Measurements from ENCODE around the gene IFITM10. TPM values are rescaled to one million over a fixed set of nuclear protein-coding genes. Genes with fewer than 3 reads are reported as not detected.
A peak's percentile ranks its signal among the peaks of the same experiment; 100 is the strongest.

IFITM10 gene
- total RNA-seq, 2 experiments from 2014 or later = 0.21 TPM; not detected in 1

DNA sequence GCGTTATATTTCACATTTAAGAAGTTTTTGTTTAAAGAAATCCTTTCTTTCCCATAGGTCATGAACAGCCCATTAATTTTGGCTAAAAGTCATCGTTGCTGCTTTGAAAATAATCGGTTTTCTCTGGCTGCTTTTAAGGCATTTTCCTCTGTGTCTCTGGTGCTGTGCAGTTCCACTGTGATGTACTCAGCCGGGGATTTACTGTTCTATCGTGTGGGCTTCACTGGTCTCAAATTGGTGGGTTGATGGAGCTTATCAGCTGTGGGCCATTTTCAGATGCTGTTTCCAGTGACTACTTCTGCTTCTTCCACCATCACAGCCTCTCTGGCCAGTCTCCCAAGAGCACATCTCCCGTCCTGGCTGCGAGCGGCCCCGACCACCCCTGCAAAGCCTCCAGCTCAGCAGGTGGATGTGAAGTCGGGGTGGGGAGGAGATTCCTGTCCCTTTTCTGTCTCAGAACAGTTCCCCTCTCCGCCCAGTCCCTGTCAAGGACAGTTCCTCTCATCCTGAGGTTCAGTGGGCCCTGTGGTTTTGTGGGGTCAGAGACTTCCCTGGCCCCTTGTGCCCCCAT, 20.3 kb downstream of the IFITM10 start:
- ChIA-PET CTCF (interaction anchor here (0.5 kb wide), 1 partner anchor 269 kb away, joined by 3 read pairs; no protein-coding TSS in a partner anchor), POLR2A (no interaction called here)
- intact Hi-C loops (cut with DNase I, micrococcal nuclease) = no loop called here

DNA sequence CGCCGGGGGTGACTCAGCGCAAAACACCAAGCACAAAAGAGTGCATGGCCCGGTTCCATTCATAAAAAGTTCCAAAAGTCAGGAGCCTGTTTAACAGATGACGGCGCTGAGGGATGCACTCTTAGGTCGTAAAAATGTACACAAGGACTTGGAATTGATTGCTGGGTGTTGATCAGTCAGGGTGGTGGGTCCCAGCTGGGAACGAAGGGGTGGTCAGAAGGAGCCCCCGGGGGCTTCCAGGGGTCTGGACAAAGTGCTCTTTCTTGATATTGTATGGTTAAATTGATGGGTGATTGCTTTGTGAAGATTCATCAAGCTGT, 20.7 kb downstream of the IFITM10 start:
- ChIA-PET POLR2A (no interaction called here), CTCF (no interaction called here)
- intact Hi-C loops (cut with DNase I, micrococcal nuclease) = no loop called here
- no peak overlapping the region for H3K27ac Mint-ChIP-seq
- DNase-seq (no peak), ATAC-seq (no peak)
- peaks cover 21% of the 10 kb centered on the region for H3K27me3 Mint-ChIP-seq
- peaks cover 34% of the 10 kb centered on the region for H3K4me1 Mint-ChIP-seq
- H3K4me3 Mint-ChIP-seq = no peak overlapping the region
- peaks cover 4% of the 10 kb centered on the region for H3K9me3 Mint-ChIP-seq (ENCODE audit: low read depth)
- no peaks in the 10 kb centered on the region for H3K36me3 Mint-ChIP-seq (ENCODE audit: low read depth)

More for the DNA sequence above, 20.3 kb downstream of the IFITM10 start:
- no peaks in the 10 kb centered on the region for H3K36me3 Mint-ChIP-seq (ENCODE audit: low read depth)
- ATAC-seq (no peak), DNase-seq (no peak)
- no peak overlapping the region for H3K27ac Mint-ChIP-seq
- peaks cover 34% of the 10 kb centered on the region for H3K4me1 Mint-ChIP-seq
- H3K9me3 Mint-ChIP-seq (ENCODE audit: low read depth) = peaks cover 4% of the 10 kb centered on the region
- peaks cover 21% of the 10 kb centered on the region for H3K27me3 Mint-ChIP-seq
- no peak overlapping the region for H3K4me3 Mint-ChIP-seq

DNA sequence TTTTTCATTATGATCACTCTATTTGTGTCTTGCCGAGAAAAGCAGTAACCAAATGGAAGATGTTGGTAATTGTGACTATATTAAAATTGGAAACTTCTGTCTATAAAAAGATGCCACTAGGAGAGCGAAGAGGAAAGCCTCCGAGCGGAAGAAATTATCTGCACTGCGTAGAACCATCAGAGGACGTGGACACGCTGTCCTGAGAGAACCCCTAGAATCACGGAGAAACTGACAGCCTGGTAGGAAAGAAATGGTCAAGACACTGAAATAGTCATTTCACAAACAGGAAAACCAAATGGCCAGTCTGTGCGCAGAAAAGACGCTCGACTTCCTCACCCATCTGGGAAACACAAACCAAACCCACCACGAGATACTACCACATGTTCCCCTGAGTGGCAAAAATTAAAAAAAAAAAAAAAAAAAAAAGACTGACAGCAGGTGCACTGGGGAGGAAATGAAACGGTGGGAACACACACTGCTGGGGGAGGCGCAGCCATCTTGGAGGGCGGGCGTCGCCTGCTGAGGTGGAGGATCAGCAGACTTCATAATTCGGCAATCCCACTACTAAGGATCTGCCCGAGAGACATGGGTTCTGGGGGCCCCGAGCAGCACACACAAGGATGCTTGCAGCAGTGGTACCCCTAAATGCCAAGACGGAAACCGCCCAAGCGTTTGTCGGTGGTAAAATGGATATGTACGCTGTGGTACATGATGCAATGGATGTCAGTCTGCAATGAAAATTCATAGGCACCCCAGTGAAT, 21.3 kb downstream of the IFITM10 start:
- Mint-ChIP-seq H3K27ac (peak overlapping the region; percentile 41), H3K27me3 (peaks cover 21% of the 10 kb centered on the region), H3K9me3 (ENCODE audit: low read depth) (peaks cover 4% of the 10 kb centered on the region), H3K4me1 (peaks cover 31% of the 10 kb centered on the region), H3K4me3 (peak overlapping the region; percentile 26), H3K36me3 (ENCODE audit: low read depth) (no peaks in the 10 kb centered on the region)
- DNase-seq (no peak), ATAC-seq (peak; percentile 55)
- ChIA-PET POLR2A (no interaction called here), CTCF (no interaction called here)
- intact Hi-C loops (cut with DNase I, micrococcal nuclease) = no loop called here

DNA sequence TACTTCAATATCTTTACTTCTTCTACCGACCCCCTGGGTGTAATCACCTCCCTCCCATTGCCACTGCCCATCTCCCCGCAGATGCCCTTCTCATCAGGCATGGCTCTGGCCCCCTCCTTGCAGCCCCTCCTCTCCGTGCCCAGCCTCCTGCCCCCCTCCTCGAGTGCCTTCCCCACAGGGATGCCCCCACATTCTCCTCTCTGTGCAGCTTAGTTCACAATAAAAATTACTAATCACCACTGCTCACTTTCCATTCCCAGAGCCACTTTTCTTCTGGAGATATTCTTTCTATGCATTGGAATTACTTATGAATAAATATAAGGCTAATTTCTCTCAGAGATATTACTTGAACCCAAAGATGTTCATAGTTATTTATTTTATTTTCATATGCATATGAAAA, 22.1 kb downstream of the IFITM10 start:
- H3K36me3 Mint-ChIP-seq (ENCODE audit: low read depth) = no peaks in the 10 kb centered on the region
- ChIA-PET CTCF (interaction anchor here (1.9 kb wide), 1 partner anchor 34 kb away, joined by 5 read pairs; no protein-coding TSS in a partner anchor), POLR2A (no interaction called here)
- H3K27me3 Mint-ChIP-seq = peaks cover 19% of the 10 kb centered on the region
- H3K4me1 Mint-ChIP-seq = peaks cover 23% of the 10 kb centered on the region
- peak overlapping the region; percentile 51 for H3K27ac Mint-ChIP-seq
- peaks cover 4% of the 10 kb centered on the region for H3K9me3 Mint-ChIP-seq (ENCODE audit: low read depth)
- intact Hi-C loops (cut with DNase I, micrococcal nuclease) = no loop called here
- no peak overlapping the region for H3K4me3 Mint-ChIP-seq
- ATAC-seq (no peak), DNase-seq (no peak)

DNA sequence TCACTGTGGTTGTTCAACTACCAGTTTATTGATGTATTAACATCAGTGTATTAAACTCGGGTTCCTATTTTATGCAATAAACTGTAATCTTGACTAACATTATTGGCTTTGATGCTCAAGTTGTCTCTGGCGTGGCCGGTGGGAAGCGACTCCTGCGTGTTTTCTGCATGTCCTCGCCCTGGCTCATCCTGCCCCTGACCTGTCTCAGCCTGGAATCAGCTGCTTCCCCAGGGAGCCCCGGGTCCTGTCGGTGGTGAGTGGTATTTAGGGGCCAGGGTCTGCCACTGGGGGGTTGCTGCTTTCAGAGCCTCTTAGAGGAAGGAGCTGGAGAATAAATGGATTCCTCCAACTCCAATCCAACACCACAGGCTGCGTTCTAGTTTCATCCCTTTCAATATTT, 22.5 kb downstream of the IFITM10 start:
- Mint-ChIP-seq H3K27ac (no peak overlapping the region), H3K27me3 (peaks cover 19% of the 10 kb centered on the region), H3K36me3 (ENCODE audit: low read depth) (no peaks in the 10 kb centered on the region), H3K4me1 (peaks cover 23% of the 10 kb centered on the region), H3K9me3 (ENCODE audit: low read depth) (peaks cover 4% of the 10 kb centered on the region), H3K4me3 (no peak overlapping the region)
- ChIA-PET POLR2A (no interaction called here), CTCF (interaction anchor here (1.9 kb wide), 1 partner anchor 34 kb away, joined by 5 read pairs; no protein-coding TSS in a partner anchor)
- DNase-seq (no peak), ATAC-seq (no peak)
- intact Hi-C loops (cut with DNase I, micrococcal nuclease) = no loop called here

DNA sequence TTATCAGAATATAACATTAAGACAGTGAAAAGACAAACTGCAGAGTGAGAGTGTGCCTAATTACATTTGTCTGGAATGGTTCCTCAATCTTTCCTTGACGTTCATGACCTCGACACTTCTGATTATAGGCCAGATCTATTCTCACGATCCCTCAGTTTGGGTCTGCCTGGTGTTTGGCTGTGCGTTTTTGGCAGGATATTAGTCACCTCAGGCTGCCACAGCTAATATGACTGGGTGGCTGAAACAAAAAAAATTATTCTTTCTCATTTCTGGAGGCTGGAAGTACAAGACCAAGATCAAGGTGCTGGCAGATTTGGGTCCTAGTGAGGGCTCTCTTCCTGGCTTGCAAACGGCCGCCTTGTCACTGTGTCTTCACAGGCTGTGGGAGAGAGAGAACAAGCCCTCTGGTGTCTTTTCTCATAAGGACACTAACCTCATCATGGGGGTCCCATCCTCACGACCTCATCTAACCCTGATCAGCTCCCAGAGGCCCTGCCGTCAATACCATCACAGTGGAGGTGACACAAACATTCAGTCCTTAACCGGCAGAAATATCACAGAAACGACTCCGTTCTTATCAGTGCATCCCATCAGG, 23.2 kb downstream of the IFITM10 start:
- Mint-ChIP-seq H3K4me1 (peaks cover 23% of the 10 kb centered on the region), H3K27me3 (peaks cover 18% of the 10 kb centered on the region), H3K36me3 (ENCODE audit: low read depth) (no peaks in the 10 kb centered on the region), H3K9me3 (ENCODE audit: low read depth) (peaks cover 4% of the 10 kb centered on the region), H3K27ac (peak overlapping the region; percentile 14), H3K4me3 (no peak overlapping the region)
- ChIA-PET CTCF (interaction anchor here (1.9 kb wide), 1 partner anchor 33 kb away, joined by 5 read pairs; no protein-coding TSS in a partner anchor), POLR2A (interaction anchor here (0.7 kb wide), 1 partner anchor 9 kb away, joined by 5 read pairs; no protein-coding TSS in a partner anchor)
- intact Hi-C loops (cut with DNase I, micrococcal nuclease) = no loop called here
- ATAC-seq (peak; percentile 72), DNase-seq (no peak)

DNA sequence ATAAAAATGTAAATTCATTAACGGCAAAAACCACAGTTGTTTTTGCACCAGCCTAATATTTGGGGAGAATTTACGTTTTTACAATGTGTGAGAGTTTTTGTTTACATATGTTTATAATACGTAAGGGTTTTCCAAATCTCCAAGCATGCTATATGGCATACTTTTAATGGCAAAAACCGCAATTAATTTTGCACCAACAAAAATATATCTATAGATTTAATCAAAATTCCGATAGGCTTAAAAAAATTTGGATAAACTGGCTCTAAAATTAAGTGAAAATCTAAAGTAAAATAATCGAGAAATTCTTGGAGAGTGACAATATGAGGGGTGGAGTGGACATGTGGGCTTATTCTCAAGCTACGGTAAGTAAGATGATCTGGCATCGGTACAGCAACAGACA, 30.6 kb downstream of the IFITM10 start:
- no peaks in the 10 kb centered on the region for H3K4me1 Mint-ChIP-seq
- CTCF ChIA-PET = no interaction called here
- POLR2A ChIA-PET = no interaction called here

DNA sequence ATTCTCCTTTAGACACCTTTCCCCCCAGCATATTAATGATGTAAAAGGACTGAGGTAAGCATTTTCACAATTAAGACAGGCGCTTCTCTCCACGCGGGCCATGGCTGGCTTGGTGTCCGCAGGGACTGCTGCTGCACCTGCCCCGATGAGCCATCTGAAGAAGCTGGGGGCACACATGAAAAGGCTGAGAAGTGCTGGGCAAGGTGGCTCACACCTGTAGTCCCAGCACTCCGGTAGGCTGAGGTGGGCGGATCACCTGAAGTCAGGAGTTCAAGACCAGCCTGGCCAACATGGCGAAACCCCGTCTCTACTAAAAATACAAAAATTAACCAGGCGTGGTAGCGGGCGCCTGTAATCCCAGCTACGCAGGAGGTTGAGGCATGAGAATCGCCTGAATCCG, 32.1 kb downstream of the IFITM10 start:
- no peak for ATAC-seq
- Mint-ChIP-seq H3K4me1 (no peaks in the 10 kb centered on the region), H3K4me3 (no peak overlapping the region), H3K36me3 (ENCODE audit: low read depth) (no peaks in the 10 kb centered on the region), H3K27me3 (no peaks in the 10 kb centered on the region), H3K9me3 (ENCODE audit: low read depth) (no peaks in the 10 kb centered on the region), H3K27ac (no peak overlapping the region)
- ChIA-PET POLR2A (interaction anchor here (0.6 kb wide), 1 partner anchor 8 kb away, joined by 5 read pairs; no protein-coding TSS in a partner anchor), CTCF (no interaction called here)
- DNase-seq = no peak
- intact Hi-C loops (cut with DNase I, micrococcal nuclease) = no loop called here

More for the DNA sequence above, 30.6 kb downstream of the IFITM10 start:
- Mint-ChIP-seq H3K27me3 (no peaks in the 10 kb centered on the region), H3K4me3 (no peak overlapping the region), H3K36me3 (ENCODE audit: low read depth) (no peaks in the 10 kb centered on the region), H3K9me3 (ENCODE audit: low read depth) (no peaks in the 10 kb centered on the region), H3K27ac (no peak overlapping the region)
- DNase-seq = no peak
- intact Hi-C loops (cut with DNase I, micrococcal nuclease) = no loop called here
- ATAC-seq = no peak

DNA sequence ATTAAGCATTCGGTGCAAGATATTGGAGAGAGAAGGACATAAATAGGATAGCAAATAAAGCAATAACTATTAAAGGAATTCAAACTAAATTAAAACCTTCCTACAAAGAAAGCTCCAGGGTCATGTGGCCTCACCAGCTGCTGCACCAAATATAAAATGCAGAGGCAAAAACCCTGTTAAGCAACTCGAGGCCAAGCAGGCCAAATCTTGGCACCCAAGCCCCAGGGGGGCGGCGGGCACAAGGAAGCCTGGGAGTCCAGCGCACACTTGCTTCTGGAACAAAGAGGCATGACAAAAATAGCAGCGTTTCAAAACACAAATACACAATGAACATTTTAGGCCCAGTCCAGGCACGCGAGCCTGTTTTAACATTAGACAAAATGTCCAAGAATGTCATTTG, 32.6 kb downstream of the IFITM10 start:
- ChIA-PET POLR2A (interaction anchor here (0.6 kb wide), 1 partner anchor 9 kb away, joined by 5 read pairs; no protein-coding TSS in a partner anchor), CTCF (interaction anchor here (0.6 to 1.8 kb wide), 4 partner anchors 65 to 165 kb away, joined by 3 to 6 read pairs (median 4); no protein-coding TSS in a partner anchor)
- Mint-ChIP-seq H3K4me1 (no peaks in the 10 kb centered on the region), H3K9me3 (ENCODE audit: low read depth) (no peaks in the 10 kb centered on the region), H3K4me3 (no peak overlapping the region), H3K27me3 (no peaks in the 10 kb centered on the region), H3K27ac (no peak overlapping the region), H3K36me3 (ENCODE audit: low read depth) (no peaks in the 10 kb centered on the region)
- intact Hi-C loops (cut with DNase I, micrococcal nuclease) = no loop called here
- ATAC-seq (no peak), DNase-seq (no peak)

DNA sequence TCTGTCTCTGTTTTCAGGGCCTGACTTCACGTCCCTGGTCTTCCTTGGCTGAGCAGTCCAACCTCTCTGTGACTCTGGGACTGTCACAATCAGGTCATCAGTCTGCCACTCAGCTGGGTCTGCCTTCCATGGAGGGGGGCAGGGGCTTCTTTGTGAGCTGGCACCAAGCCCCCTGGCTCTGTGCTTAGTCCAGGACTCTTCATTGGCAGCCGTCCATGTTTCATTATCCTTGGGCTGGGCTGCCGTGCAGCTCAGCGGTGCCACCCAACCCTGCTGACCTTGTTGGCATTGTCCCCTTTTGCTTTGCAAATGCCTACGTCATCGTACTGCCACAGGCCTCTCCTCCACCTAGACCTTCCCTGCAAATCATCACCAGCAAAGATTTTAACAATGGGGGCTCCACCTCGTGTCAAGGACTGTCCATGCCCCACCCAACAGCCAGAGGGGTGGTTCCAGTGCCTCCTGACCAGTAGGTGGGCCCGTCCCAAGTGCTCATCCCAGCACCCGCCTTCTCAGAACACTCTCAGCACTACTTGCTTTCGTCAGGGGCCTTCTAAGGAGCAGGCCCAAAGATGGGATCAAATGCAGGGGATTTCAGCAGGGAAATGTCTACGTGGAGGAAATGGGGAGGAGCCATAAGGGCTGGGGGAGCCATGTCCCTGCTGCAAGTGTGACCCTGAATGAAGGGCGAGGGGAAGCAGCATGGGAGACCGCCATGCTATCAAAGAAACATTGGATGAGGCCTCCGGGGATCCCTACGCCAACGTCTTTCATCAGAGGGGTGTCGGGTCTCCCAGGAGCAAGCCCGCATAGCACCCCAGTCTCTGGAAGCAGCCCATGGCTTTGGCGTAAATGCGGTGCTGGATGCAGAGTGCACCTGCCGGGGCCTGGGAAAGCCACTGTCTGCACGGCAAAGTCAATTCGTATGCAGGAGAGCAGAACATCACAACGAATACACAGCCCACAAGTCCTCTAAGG, 35.2 kb downstream of the IFITM10 start:
- Mint-ChIP-seq H3K36me3 (ENCODE audit: low read depth) (no peaks in the 10 kb centered on the region), H3K4me3 (no peak overlapping the region), H3K9me3 (ENCODE audit: low read depth) (no peaks in the 10 kb centered on the region), H3K27ac (no peak overlapping the region), H3K4me1 (no peaks in the 10 kb centered on the region), H3K27me3 (no peaks in the 10 kb centered on the region)
- intact Hi-C loops (cut with DNase I, micrococcal nuclease) = no loop called here
- no peak for ATAC-seq
- CTCF ChIA-PET = no interaction called here
- POLR2A ChIA-PET = no interaction called here
- DNase-seq = no peak

DNA sequence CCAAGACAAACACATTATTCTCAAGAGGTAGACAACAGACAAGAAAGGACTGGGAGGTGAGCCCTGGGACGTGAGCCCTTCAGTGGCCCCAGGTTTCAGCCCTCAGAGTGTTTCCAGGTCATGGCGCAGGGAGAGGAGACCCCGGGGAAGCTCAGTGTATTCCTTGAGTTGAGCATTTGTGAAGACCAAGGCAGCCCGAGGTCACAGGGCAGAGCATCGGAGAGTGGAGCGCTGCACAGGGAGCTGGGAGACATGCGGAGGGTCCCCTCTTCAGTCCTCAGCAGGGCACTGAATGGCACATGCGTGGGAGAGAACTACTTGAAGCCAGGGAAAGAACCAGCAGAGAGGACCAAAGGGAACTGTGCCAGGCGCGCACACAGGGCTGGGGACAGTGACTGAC, 41.7 kb downstream of the IFITM10 start:
- Mint-ChIP-seq H3K27ac (no peak overlapping the region), H3K9me3 (ENCODE audit: low read depth) (no peaks in the 10 kb centered on the region), H3K27me3 (no peaks in the 10 kb centered on the region), H3K36me3 (ENCODE audit: low read depth) (no peaks in the 10 kb centered on the region), H3K4me3 (no peak overlapping the region), H3K4me1 (peaks cover 14% of the 10 kb centered on the region)
- DNase-seq = no peak
- intact Hi-C loops (cut with DNase I, micrococcal nuclease) = no loop called here
- ATAC-seq = no peak
- ChIA-PET POLR2A (no interaction called here), CTCF (no interaction called here)

Measured in activated CD4-positive, alpha-beta T cell treated with anti-CD3 and anti-CD28 coated beads for 36 hours (primary cell).